Spleen (tissue), 11 donors: ENCODE results near the gene TXNDC11. TPM values are rescaled to one million over a fixed set of nuclear protein-coding genes. Genes with fewer than 3 reads are reported as not detected.
A peak's percentile ranks its signal among the peaks of the same experiment; 100 is the strongest.

Experiments
- DNase-seq: peaks from one replicate; pipeline ENCODE4 v3.0.0-alpha.2; 2020
- H3K27ac ChIP-seq, 8 donors: fragments of 200-600 bp; sonication (generic) in 7 of 8; 1 replicate in 4 of 8; 2 replicates in 4 of 8; pipeline versions ENCODE4 v1.5.0 to v1.8.0; 2016 to 2021; ENCODE audit warnings: inconsistent platforms in 4 of 8, mild to moderate bottlenecking in 4 of 8, moderate library complexity in 1 of 8
- H3K27me3 ChIP-seq, 7 donors: fragments of 200-600 bp; sonication (generic) in 6 of 7; replicated peaks in 1 of 7; 1 replicate in 4 of 7; 2 replicates in 3 of 7; pipeline versions ENCODE4 v1.5.0 to v1.8.0; 2016 to 2021; ENCODE audit warnings: inconsistent platforms in 3 of 7, mild to moderate bottlenecking in 1 of 7
- H3K36me3 ChIP-seq, 6 donors: fragments of 200-600 bp; sonication (generic) in 5 of 6; 1 replicate in 4 of 6; 2 replicates in 2 of 6; pipeline versions ENCODE4 v1.5.0 to v1.8.0; 2016 to 2021; ENCODE audit warnings: inconsistent platforms in 2 of 6
- H3K4me1 ChIP-seq, 6 donors: fragments of 200-600 bp; sonication (generic) in 5 of 6; 1 replicate in 3 of 6; 2 replicates in 3 of 6; pipeline versions ENCODE4 v1.5.0 to v1.8.0; 2016 to 2021; ENCODE audit warnings: inconsistent platforms in 3 of 6
- H3K4me3 ChIP-seq, 8 donors: fragments of 200-600 bp; sonication (generic) in 7 of 8; 1 replicate in 4 of 8; 2 replicates in 4 of 8; pipeline versions ENCODE4 v1.5.0 to v1.8.0; 2016 to 2021; ENCODE audit warnings: inconsistent platforms in 4 of 8, mild to moderate bottlenecking in 4 of 8, moderate library complexity in 2 of 8
- H3K9me3 ChIP-seq, 8 donors: fragments of 200-600 bp; sonication (generic) in 7 of 8; 1 replicate in 4 of 8; 2 replicates in 4 of 8; pipeline versions ENCODE4 v1.5.0 to v1.8.0; 2016 to 2021; ENCODE audit warnings: inconsistent platforms in 4 of 8
- POLR2A ChIP-seq, 3 donors: fragments of 450-650 bp; IDR thresholded peaks; one replicate each; pipeline ENCODE4 v1.5.1; 2017; ENCODE audit warnings: antibody characterized with exemption in 3 of 3, mild to moderate bottlenecking in 1 of 3
- POLR2AphosphoS5 ChIP-seq, 3 donors: sonication (generic); formaldehyde crosslinking; IDR thresholded peaks; one replicate each; pipeline ENCODE4 v1.5.1; 2017; ENCODE audit warnings: antibody characterized with exemption in 3 of 3
- WGBS, 5 donors: extraction: QIAGEN DNeasy Blood & Tissue Kit in 3 of 5; methylation state at CpG; one replicate each; pipeline versions ENCODE4 v1.1.5 to v1.1.7; 2013 to 2018; 5-methylcytosine and 5-hydroxymethylcytosine counted together
- intact Hi-C: fragments of 100-400 bp; cut with DNase I; formaldehyde crosslinking; loops from one replicate; pipeline ENCODE4 v1.15.0; 2023; ENCODE audit warnings: low total_unique reads
- polyA plus RNA-seq, 3 donors: library from polyadenylated mRNA; stranded (reverse); fragments of 200-250 nt; gene quantifications; one replicate each; pipeline ENCODE4 v1.2.1, GENCODE V29; 2013
- total RNA-seq, 7 donors: library from RNA; depleted of rRNA in 3 of 7; stranded (reverse); fragments of >200 nt in 3 of 7; fragmentation: NEBNext Ultra II Directional in 4 of 7; extraction: Animal tissue kit (Norgen Biotek cat#: 25700) in 4 of 7; gene quantifications; one replicate each; pipeline versions ENCODE4 v1.1.0 to v1.2.1, GENCODE V29; 2016 to 2021
- TF ChIP-seq, protein P1 (sequence below), 11 experiments: fragments of 200-600 bp in 7 of 11; fragments of 450-650 bp in 4 of 11; sonication (generic) in 4 of 11; IDR thresholded peaks in 8 of 11; conservative IDR thresholded peaks in 3 of 11; 1 replicate in 7 of 11; 2 replicates in 4 of 11; pipeline versions ENCODE4 v1.4.0 to v1.8.0; 2016 to 2021; ENCODE audit warnings: antibody characterized with exemption in 11 of 11, inconsistent platforms in 4 of 11, mild to moderate bottlenecking in 1 of 11
- donor health status: healthy with polysubstance abuse.
- donor health status: DM: no; HTN: no; CAD: no; lungs with moderate emphysema.
- donor health status: DM: no; HTN: no; CAD: no.
- donor health status: Bipolar disorder and iron deficiency.
- donor health status: healthy.
- donor health status: DM: no; HTN: no; CAD: no.
- donor health status: DM: yes; HTN: yes; CAD: no.

TXNDC11 gene
- total and polyA plus RNA-seq, 10 donors: 28.3 to 104 (median 49.3) TPM

DNA sequence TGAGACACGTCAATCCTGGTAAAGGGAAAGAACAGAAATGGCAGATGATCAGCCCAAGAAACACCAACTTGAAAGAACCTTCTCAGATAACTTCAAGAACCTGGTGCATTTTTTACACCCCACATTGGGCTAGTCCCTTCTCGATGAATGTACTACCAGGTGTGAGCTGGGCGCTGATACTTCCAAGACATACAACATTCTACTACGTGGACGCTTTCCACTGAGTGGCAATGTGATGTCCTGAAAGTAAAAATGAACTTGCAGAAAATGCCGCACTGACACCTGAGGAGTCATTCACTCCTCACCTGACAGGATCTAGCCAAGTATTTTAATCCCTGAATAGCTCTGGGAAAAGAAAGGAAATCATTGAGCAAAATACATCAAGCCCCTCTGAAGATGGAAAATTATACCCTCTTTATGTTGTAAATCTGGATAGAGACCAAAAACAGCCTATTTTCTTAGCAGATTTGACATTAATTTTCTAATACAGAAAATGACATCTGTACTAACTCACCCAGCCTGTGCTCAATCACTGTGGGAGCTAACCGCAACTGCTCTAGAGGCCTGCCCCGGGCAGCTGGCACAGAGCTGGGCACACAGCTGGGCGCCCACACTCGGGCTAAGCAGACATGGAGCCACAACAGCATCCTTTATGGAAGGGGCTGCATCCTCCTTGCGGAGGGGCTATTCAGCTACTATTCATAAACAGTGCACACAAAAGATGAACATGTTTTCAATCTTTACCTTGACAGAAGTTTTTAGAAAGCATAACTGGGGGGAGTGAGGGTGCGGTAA, 58.2 kb downstream of the TXNDC11 start:
- peak overlapping the region in 4 of 8 donors; percentile 82 to 93 (median 92) for H3K27ac ChIP-seq
- WGBS, 5 donors: 91 to 95% (median 94%) methylated on average over 12 of the region's 12 CpGs
- H3K9me3 ChIP-seq: no peaks in the 10 kb centered on the region
- intact Hi-C loops: no loop called here
- H3K27me3 ChIP-seq: no peaks in the 10 kb centered on the region
- H3K4me3 ChIP-seq: no peak overlapping the region
- TF ChIP-seq POLR2AphosphoS5 (IDR thresholded peaks at IDR 0.05) (no peak), POLR2A (IDR thresholded peaks at IDR 0.05) (no peak)
- TF ChIP-seq, protein P1, sequence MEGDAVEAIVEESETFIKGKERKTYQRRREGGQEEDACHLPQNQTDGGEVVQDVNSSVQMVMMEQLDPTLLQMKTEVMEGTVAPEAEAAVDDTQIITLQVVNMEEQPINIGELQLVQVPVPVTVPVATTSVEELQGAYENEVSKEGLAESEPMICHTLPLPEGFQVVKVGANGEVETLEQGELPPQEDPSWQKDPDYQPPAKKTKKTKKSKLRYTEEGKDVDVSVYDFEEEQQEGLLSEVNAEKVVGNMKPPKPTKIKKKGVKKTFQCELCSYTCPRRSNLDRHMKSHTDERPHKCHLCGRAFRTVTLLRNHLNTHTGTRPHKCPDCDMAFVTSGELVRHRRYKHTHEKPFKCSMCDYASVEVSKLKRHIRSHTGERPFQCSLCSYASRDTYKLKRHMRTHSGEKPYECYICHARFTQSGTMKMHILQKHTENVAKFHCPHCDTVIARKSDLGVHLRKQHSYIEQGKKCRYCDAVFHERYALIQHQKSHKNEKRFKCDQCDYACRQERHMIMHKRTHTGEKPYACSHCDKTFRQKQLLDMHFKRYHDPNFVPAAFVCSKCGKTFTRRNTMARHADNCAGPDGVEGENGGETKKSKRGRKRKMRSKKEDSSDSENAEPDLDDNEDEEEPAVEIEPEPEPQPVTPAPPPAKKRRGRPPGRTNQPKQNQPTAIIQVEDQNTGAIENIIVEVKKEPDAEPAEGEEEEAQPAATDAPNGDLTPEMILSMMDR (IDR thresholded peaks at IDR 0.05 in 8 of 11, conservative IDR thresholded peaks at IDR 0.05 in 3 of 11): no peak
- no peak for DNase-seq
- H3K36me3 ChIP-seq: peaks cover 0 to 78% (median 47%) of the 10 kb centered on the region in 6 donors
- peaks cover 46 to 100% (median 66%) of the 10 kb centered on the region in 6 donors for H3K4me1 ChIP-seq

DNA sequence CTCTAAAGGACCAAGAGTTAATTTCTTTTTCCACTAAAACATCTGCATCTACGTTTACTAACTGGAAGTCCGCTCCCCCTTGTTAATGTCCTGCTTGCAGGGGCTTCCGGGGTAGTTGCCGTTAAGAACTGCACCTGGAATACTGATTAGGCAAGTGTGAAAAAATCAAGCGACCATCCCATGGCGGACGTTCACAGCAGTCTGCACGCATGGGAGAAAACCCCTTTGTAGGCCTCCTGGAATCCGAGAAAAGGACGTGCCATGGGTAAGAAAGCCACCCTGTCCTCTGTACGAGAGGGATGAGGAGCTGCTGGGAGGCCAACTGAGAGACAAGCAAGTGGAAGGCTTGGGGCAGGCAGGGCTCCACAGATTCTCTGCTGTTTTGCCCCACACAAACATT, 59.5 kb downstream of the TXNDC11 start:
- H3K27me3 ChIP-seq: no peaks in the 10 kb centered on the region
- peaks cover 50 to 100% (median 68%) of the 10 kb centered on the region in 6 donors for H3K4me1 ChIP-seq
- no peak for TF ChIP-seq POLR2A (IDR thresholded peaks at IDR 0.05)
- TF ChIP-seq, protein P1 (IDR thresholded peaks at IDR 0.05 in 8 of 11, conservative IDR thresholded peaks at IDR 0.05 in 3 of 11): no peak
- TF ChIP-seq POLR2AphosphoS5 (IDR thresholded peaks at IDR 0.05): no peak
- WGBS, 5 donors: 88 to 90% (median 88%) methylated on average over 11 of the region's 11 CpGs
- no peaks in the 10 kb centered on the region for H3K9me3 ChIP-seq
- no peak overlapping the region for H3K4me3 ChIP-seq
- intact Hi-C loops: no loop called here
- H3K36me3 ChIP-seq: peaks cover 0 to 87% (median 57%) of the 10 kb centered on the region in 6 donors
- no peak for DNase-seq
- H3K27ac ChIP-seq: peak overlapping the region; percentile 43 to 93 (median 79)

DNA sequence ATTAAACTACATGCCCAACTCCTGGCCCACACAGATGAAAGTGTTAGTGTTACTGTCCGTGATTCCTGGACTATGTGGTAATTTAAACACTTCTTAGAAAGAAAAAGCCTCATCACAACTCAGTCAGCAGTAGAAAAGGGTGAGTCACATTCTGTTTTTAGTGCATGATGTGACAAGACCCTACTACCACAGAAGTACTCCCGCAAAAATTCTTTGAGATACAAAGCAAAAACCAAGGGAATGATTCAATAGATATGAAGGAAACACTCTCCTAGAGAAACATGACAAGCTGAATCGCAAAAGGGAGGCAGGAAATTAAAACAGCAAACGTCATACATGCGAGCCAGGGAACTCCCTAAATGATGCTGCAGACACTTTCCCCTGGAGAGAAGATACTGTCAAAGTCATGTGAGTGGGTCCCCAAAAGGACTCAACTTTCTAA, 60.0 kb downstream of the TXNDC11 start:
- peaks cover 54 to 100% (median 71%) of the 10 kb centered on the region in 6 donors for H3K4me1 ChIP-seq
- intact Hi-C loops: no loop called here
- peak overlapping the region in 1 of 8 donors; percentile 25 for H3K4me3 ChIP-seq
- peaks cover 0 to 87% (median 58%) of the 10 kb centered on the region in 6 donors for H3K36me3 ChIP-seq
- TF ChIP-seq POLR2AphosphoS5 (IDR thresholded peaks at IDR 0.05) (no peak), POLR2A (IDR thresholded peaks at IDR 0.05) (no peak)
- TF ChIP-seq, protein P1 (IDR thresholded peaks at IDR 0.05 in 8 of 11, conservative IDR thresholded peaks at IDR 0.05 in 3 of 11): no peak
- no peaks in the 10 kb centered on the region for H3K9me3 ChIP-seq
- 48 to 57% (median 55%) methylated on average over 5 of the region's 5 CpGs for WGBS, 5 donors
- DNase-seq: no peak
- no peaks in the 10 kb centered on the region for H3K27me3 ChIP-seq
- H3K27ac ChIP-seq: peak overlapping the region; percentile 43 to 93 (median 79)

DNA sequence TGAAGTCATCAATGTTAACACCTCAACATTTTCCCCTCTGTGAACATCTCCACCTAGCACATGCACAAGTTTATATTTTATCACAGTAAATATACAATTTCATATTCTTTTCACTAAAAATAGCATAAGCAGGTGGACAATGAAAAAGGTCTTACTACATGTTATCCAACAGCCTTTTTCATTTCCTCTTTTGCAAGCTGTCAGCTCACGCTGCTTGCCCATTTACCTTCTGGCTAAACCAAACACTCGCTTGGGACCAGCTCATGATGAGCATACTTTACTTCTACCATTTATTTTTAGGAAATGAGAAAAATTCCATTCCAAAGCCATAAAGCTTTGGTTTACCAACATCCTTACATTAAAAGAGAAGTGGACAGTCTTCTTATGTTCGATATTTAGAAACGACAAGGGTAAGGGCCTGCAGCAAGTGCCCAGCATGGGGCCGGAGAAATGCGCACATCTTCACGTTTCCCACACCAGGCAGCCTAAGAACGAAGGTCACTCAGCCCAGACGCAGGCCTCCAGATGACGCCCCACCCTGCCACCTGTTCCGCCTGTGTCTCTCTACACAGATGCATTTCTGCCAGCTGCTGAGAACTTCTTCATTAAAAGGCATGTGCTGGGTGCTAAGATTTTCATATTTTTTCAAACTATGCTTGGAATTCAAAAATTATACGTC, 60.5 kb downstream of the TXNDC11 start:
- Histone ChIP-seq H3K27me3 (no peaks in the 10 kb centered on the region), H3K4me3 (peak overlapping the region in 1 of 8 donors; percentile 25), H3K4me1 (peaks cover 60 to 100% (median 76%) of the 10 kb centered on the region in 6 donors), H3K27ac (peak overlapping the region; percentile 43 to 93 (median 79)), H3K9me3 (no peaks in the 10 kb centered on the region), H3K36me3 (peaks cover 0 to 87% (median 59%) of the 10 kb centered on the region in 6 donors)
- 62 to 73% (median 68%) methylated on average over 12 of the region's 12 CpGs for WGBS, 5 donors
- TF ChIP-seq POLR2AphosphoS5 (IDR thresholded peaks at IDR 0.05): peak in 2 of 3 donors; percentile 36 to 64
- TF ChIP-seq, protein P1 (IDR thresholded peaks at IDR 0.05 in 8 of 11, conservative IDR thresholded peaks at IDR 0.05 in 3 of 11): no peak
- no peak for TF ChIP-seq POLR2A (IDR thresholded peaks at IDR 0.05)
- DNase-seq: peak; percentile 87
- intact Hi-C loops: no loop called here
